SU-DHL-6 (cell line): ENCODE results near the gene MST1.

Experiments used
- H2AFZ ChIP-seq: fragments of 200-600 bp; sonication (generic); 2 replicates; pipeline ENCODE4 v1.6.1; 2014; ENCODE audit warnings: low read depth, mild to moderate bottlenecking, moderate library complexity, mixed read lengths, antibody characterized with exemption, low read length; ENCODE audit not compliant: severe bottlenecking
- H3F3A ChIP-seq: fragments of 200-600 bp; shearing (Covaris generic); 2 replicates; pipeline ENCODE4 v1.6.0; 2016; ENCODE audit warnings: antibody characterized with exemption, mild to moderate bottlenecking; ENCODE audit not compliant: insufficient read depth
- H3K27ac ChIP-seq: fragments of 200-600 bp; sonication (generic); 2 replicates; pipeline ENCODE4 v1.5.1; 2016; ENCODE audit warnings: low read depth, mild to moderate bottlenecking, low read length, moderate library complexity, mixed read lengths
- H3K27me3 ChIP-seq: fragments of 200-600 bp; sonication (generic), shearing (Covaris generic); 2 replicates; pipeline ENCODE4 v1.6.0; 2014; ENCODE audit warnings: mild to moderate bottlenecking, low read length
- H3K36me3 ChIP-seq: fragments of 200-600 bp; sonication (generic); 2 replicates; pipeline ENCODE4 v1.6.1; 2014; ENCODE audit warnings: mild to moderate bottlenecking, low read length, mixed read lengths
- H3K4me2 ChIP-seq: fragments of 300-600, 200-600 bp; shearing (Covaris generic), sonication (generic); 2 replicates; pipeline ENCODE4 v1.6.0; 2014; ENCODE audit warnings: low read length, low read depth, mild to moderate bottlenecking; ENCODE audit not compliant: poor library complexity, severe bottlenecking
- H3K4me3 ChIP-seq: fragments of 200-600 bp; sonication (generic); 2 replicates; pipeline ENCODE4 v1.5.1; 2014; ENCODE audit warnings: antibody characterized with exemption, low read length, mild to moderate bottlenecking, mixed read lengths; ENCODE audit not compliant: insufficient read depth, poor library complexity, severe bottlenecking
- H3K79me2 ChIP-seq: fragments of 200-600 bp; sonication (generic); 2 replicates; pipeline ENCODE4 v1.6.1; 2014; ENCODE audit warnings: mild to moderate bottlenecking, low read length, moderate library complexity; ENCODE audit not compliant: insufficient read depth
- H3K9ac ChIP-seq: fragments of 200-600 bp; sonication (generic); 2 replicates; pipeline ENCODE4 v1.7.0; 2014; ENCODE audit warnings: mild to moderate bottlenecking, low read length
- H3K9me2 ChIP-seq: fragments of 200-600 bp; sonication (generic); replicated peaks from 2 replicates; pipeline ENCODE4 v1.6.1; 2014; ENCODE audit warnings: low read length; ENCODE audit not compliant: insufficient read depth
- H3K9me3 ChIP-seq: fragments of 200-600 bp; sonication (generic); 2 replicates; pipeline ENCODE4 v1.6.1; 2014; ENCODE audit warnings: low read length, mixed read lengths; ENCODE audit not compliant: insufficient read depth
- H4K20me1 ChIP-seq: fragments of 200-600 bp; sonication (generic); 2 replicates; pipeline ENCODE4 v1.6.1; 2014; ENCODE audit warnings: low read depth, mild to moderate bottlenecking, antibody characterized with exemption, low read length, moderate library complexity, mixed read lengths
- EZH2phosphoT487 ChIP-seq: fragments of 200-600 bp; sonication (generic), shearing (Covaris generic); conservative IDR thresholded peaks from 2 replicates; pipeline ENCODE4 v1.6.1; 2018; ENCODE audit warnings: mild to moderate bottlenecking, antibody characterized with exemption, low read length, moderate library complexity, mixed read lengths
- TF ChIP-seq, protein P1 (sequence below): fragments of 200-600 bp; sonication (generic); IDR thresholded peaks from one replicate; pipeline ENCODE4 v1.5.1; 2017; ENCODE audit warnings: antibody characterized with exemption, mild to moderate bottlenecking, low read length, moderate library complexity; ENCODE audit not compliant: insufficient read depth, poor library complexity, severe bottlenecking

MST1 gene

GRCh38 chr3:49668414-49668797 lies 20.9 kb downstream of the MST1 start:
- no peak overlapping the region for H3K4me3 ChIP-seq
- H3K9me3 ChIP-seq = no peaks in the 10 kb centered on the region
- no peaks in the 10 kb centered on the region for H3K9me2 ChIP-seq
- no peaks in the 10 kb centered on the region for H3K27me3 ChIP-seq
- H3K27ac ChIP-seq = no peak overlapping the region
- no peak overlapping the region for H3K9ac ChIP-seq
- H3K4me2 ChIP-seq = no peak overlapping the region
- 0 out of 2 replicates have a peak, but pooled peaks cover 5% of the 10 kb centered on the region for H3F3A ChIP-seq
- H3K79me2 ChIP-seq = no peaks in the 10 kb centered on the region; the same call in 1 of the 2 replicates
- no peaks in the 10 kb centered on the region for H3K36me3 ChIP-seq
- TF ChIP-seq EZH2phosphoT487 = no peak
- TF ChIP-seq, protein P1, sequence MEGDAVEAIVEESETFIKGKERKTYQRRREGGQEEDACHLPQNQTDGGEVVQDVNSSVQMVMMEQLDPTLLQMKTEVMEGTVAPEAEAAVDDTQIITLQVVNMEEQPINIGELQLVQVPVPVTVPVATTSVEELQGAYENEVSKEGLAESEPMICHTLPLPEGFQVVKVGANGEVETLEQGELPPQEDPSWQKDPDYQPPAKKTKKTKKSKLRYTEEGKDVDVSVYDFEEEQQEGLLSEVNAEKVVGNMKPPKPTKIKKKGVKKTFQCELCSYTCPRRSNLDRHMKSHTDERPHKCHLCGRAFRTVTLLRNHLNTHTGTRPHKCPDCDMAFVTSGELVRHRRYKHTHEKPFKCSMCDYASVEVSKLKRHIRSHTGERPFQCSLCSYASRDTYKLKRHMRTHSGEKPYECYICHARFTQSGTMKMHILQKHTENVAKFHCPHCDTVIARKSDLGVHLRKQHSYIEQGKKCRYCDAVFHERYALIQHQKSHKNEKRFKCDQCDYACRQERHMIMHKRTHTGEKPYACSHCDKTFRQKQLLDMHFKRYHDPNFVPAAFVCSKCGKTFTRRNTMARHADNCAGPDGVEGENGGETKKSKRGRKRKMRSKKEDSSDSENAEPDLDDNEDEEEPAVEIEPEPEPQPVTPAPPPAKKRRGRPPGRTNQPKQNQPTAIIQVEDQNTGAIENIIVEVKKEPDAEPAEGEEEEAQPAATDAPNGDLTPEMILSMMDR = no peak
- no peak overlapping the region for H2AFZ ChIP-seq
- H4K20me1 ChIP-seq = no peaks in the 10 kb centered on the region

- 0 out of 2 replicates have a peak, but pooled peaks cover 5% of the 10 kb centered on the region for H3F3A ChIP-seq
- no peak overlapping the region for H3K9ac ChIP-seq
- no peaks in the 10 kb centered on the region for H4K20me1 ChIP-seq
- H2AFZ ChIP-seq = no peak overlapping the region
- H3K27me3 ChIP-seq = no peaks in the 10 kb centered on the region
- no peak overlapping the region for H3K4me3 ChIP-seq
- H3K79me2 ChIP-seq = no peaks in the 10 kb centered on the region
- no peaks in the 10 kb centered on the region for H3K9me3 ChIP-seq
- no peaks in the 10 kb centered on the region for H3K36me3 ChIP-seq
- H3K4me2 ChIP-seq = no peak overlapping the region
- TF ChIP-seq, protein P1 = no peak
- no peak for TF ChIP-seq EZH2phosphoT487
- no peaks in the 10 kb centered on the region for H3K9me2 ChIP-seq
- no peak overlapping the region for H3K27ac ChIP-seq
Measured at GRCh38 chr3:49667701-49668413, 21.4 kb downstream of the MST1 start.

DNA sequence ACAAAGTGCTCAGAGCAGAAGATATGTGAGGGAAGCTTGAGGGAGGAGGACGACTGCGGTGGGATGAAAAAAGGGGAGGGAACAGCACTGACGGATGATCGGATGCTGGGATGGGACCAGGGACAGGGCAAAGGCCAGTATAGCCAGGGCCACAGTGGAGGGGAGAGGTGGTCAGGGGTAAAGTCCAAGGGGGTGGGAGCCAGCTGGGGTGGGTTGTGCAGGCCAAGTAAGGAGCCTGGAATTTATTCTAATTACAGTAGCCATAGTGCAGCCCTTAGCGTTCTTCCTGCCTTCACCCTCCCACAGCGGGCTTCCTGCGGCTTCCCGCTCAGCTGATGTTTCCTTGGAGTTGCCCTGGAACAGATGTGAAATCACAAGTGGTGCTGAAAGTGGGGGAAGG lies 22.7 kb downstream of the MST1 start:
- Histone ChIP-seq H3K79me2 (no peaks in the 10 kb centered on the region), H3K36me3 (no peaks in the 10 kb centered on the region), H3K9ac (no peak overlapping the region), H3K4me2 (no peak overlapping the region), H4K20me1 (no peaks in the 10 kb centered on the region), H2AFZ (no peak overlapping the region), H3K9me3 (no peaks in the 10 kb centered on the region), H3K27me3 (no peaks in the 10 kb centered on the region), H3K27ac (no peak overlapping the region), H3F3A (no peaks in the 10 kb centered on the region), H3K4me3 (no peak overlapping the region), H3K9me2 (no peaks in the 10 kb centered on the region)
- TF ChIP-seq, protein P1 = no peak
- TF ChIP-seq EZH2phosphoT487 = no peak
